Spinal cord (tissue), 10 donors: Measurements from ENCODE around the gene METTL26. TPM values are rescaled to one million over a fixed set of nuclear protein-coding genes. Genes with fewer than 3 reads are reported as not detected.
A peak's percentile ranks its signal among the peaks of the same experiment; 100 is the strongest.

Experiments used
- DNase-seq, 6 donors: peaks; one replicate each; pipeline versions ENCODE4 v3.0.0 to v3.0.0-alpha.2; 2013 to 2015; ENCODE audit warnings: low spot score in 6 of 6, low read depth in 4 of 6
- H3K27ac ChIP-seq: one replicate; pipeline ENCODE4 v1.5.1; 2013; ENCODE audit warnings: low read depth, low read length, control low read depth
- H3K27me3 ChIP-seq: one replicate; pipeline ENCODE4 v1.6.1; 2013; ENCODE audit warnings: low read length; ENCODE audit not compliant: control insufficient read depth, insufficient read depth
- H3K36me3 ChIP-seq: one replicate; pipeline ENCODE4 v1.6.1; 2013; ENCODE audit warnings: low read length; ENCODE audit not compliant: control insufficient read depth, insufficient read depth
- H3K4me1 ChIP-seq: one replicate; pipeline ENCODE4 v1.6.1; 2013; ENCODE audit warnings: low read length; ENCODE audit not compliant: control insufficient read depth, insufficient read depth
- H3K4me3 ChIP-seq: one replicate; pipeline ENCODE4 v1.5.1; 2013; ENCODE audit warnings: low read depth, low read length, control low read depth
- H3K9me3 ChIP-seq: one replicate; pipeline ENCODE4 v1.6.1; 2013; ENCODE audit warnings: low read length; ENCODE audit not compliant: control insufficient read depth, insufficient read depth
- WGBS: methylation state at CpG from one replicate; pipeline ENCODE4 v1.1.5; 2013; ENCODE audit warnings: missing lambda C conversion rate; ENCODE audit not compliant: insufficient coverage; 5-methylcytosine and 5-hydroxymethylcytosine counted together
- polyA plus RNA-seq, 2 donors: library from polyadenylated mRNA; unstranded; fragments of 120-200 nt; gene quantifications; one replicate each; pipeline ENCODE4 v1.2.1, GENCODE V29; 2013; ENCODE audit not compliant: insufficient read length in 2 of 2
- total RNA-seq, 2 donors: library from RNA; depleted of rRNA in 1 of 2; stranded (reverse); fragments of 120-200 nt in 1 of 2; fragments of >200 nt in 1 of 2; gene quantifications; one replicate each; pipeline versions ENCODE4 v1.2.3 to v1.2.4, GENCODE V29; 2013 to 2014
- donor health status: healthy.

Gene METTL26
- total and polyA plus RNA-seq, 4 donors = 26.8 to 124 (median 96.3) TPM

GRCh38 chr16:640614-641013, 4.5 kb upstream of the METTL26 start:
- H3K4me1 ChIP-seq = peaks cover 42% of the 10 kb centered on the region
- no peaks in the 10 kb centered on the region for H3K27me3 ChIP-seq
- H3K27ac ChIP-seq = no peak overlapping the region
- peak overlapping the region; percentile 66 for H3K4me3 ChIP-seq
- no peak for DNase-seq
- H3K9me3 ChIP-seq = no peaks in the 10 kb centered on the region
- 88% methylated on average over 2 of the region's 5 CpGs for WGBS
- H3K36me3 ChIP-seq = peaks cover 16% of the 10 kb centered on the region

- Histone ChIP-seq H3K9me3 (no peaks in the 10 kb centered on the region), H3K4me3 (no peak overlapping the region), H3K36me3 (peaks cover 22% of the 10 kb centered on the region), H3K27me3 (no peaks in the 10 kb centered on the region), H3K27ac (no peak overlapping the region), H3K4me1 (peaks cover 54% of the 10 kb centered on the region)
- no peak for DNase-seq
- 83% methylated on average over 6 of the region's 9 CpGs for whole genome bisulfite sequencing
Measured at GRCh38 chr16:638836-639235, 2.7 kb upstream of the METTL26 start.

DNA sequence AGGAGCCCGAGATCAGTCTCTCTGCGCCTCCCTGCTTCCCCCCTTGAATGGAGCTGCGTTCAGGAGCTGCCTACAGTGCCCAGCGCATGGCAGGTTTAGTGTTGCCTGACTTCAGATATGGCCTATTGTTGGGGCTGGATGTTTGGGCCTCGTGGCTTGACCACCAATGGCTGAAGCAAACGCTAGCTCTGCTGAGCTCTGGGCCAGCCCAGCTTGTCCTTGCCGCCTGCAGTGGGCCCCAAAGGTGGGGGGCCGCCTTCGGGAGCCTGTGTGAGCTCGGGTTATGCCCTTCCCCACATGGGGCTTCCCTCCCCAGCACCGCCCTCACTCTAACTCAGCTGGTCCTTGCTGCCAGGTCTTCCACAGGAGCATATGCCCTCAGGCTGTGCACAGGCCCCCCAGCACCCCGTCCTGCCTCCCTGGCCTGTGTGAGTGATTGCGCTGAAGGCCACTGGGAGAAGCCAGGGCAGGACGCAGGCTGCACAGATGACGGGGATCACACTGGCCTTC, 2.0 kb upstream of the METTL26 start:
- H3K36me3 ChIP-seq = peaks cover 28% of the 10 kb centered on the region
- DNase-seq = no peak
- H3K27me3 ChIP-seq = no peaks in the 10 kb centered on the region
- H3K4me1 ChIP-seq = peaks cover 48% of the 10 kb centered on the region
- no peak overlapping the region for H3K27ac ChIP-seq
- 70% methylated on average over 12 of the region's 15 CpGs for WGBS
- H3K4me3 ChIP-seq = no peak overlapping the region
- H3K9me3 ChIP-seq = no peaks in the 10 kb centered on the region

DNA sequence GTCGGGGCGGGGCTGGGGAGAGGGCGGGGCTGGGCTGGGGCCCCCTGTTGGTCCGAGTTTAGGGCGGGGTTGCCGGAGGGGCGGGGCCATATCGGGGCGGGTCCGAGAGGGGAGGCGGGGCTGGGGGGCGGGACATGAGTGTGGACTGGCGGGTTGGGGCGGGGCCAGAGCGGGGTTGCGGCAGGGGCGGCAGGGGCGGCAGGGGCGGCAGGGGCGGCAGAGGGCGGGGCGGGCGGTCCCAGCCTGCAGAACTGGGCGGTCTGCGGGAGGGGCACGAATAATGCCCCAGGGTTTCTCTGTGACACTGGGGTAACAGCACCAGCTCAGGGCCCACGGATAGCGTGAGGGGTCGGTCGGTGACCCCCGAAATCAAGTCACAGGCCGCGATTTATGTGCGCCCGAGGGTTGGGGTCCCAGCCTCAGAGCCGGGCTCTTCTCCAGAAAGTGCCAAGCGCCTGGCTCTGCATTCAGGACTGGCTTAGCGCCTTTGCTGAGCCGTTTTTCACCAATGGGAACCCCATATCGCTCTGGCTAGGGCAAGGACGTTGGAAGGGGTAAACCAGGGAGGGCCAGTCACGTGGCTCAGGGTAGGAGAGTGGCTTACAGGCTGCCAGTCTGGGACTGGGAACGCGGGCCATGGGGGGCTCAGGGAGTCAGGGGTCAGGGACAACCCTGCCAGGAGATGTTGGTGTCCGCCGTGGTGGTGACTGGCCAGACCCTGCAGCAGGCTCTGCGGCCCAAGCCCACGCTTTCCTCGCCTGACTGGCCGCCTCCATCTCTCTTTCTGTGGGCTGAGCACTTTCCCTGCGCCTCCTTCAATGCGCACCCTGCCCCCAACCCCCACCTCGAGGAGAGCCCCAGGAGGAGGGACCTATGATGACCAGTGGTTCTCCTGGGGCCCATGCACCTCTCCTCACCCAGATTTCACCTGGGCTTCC, 1.2 kb upstream of the METTL26 start:
- H3K27ac ChIP-seq = peak overlapping the region; percentile 100
- 18% methylated on average over 38 of the region's 53 CpGs for WGBS
- H3K4me1 ChIP-seq = peaks cover 40% of the 10 kb centered on the region

GRCh38 chr16:635573-636205, 416 bp downstream of the METTL26 start:
- DNase-seq = peak in 2 of 6 donors; percentile 11 to 37
- Histone ChIP-seq H3K4me1 (peaks cover 38% of the 10 kb centered on the region), H3K4me3 (peak overlapping the region; percentile 95), H3K27me3 (no peaks in the 10 kb centered on the region), H3K9me3 (no peaks in the 10 kb centered on the region), H3K36me3 (peaks cover 43% of the 10 kb centered on the region), H3K27ac (peak overlapping the region; percentile 100)
- WGBS = 6% methylated on average over 55 of the region's 55 CpGs

More for the DNA sequence above, 1.2 kb upstream of the METTL26 start:
- peak overlapping the region; percentile 95 for H3K4me3 ChIP-seq
- H3K9me3 ChIP-seq = no peaks in the 10 kb centered on the region
- H3K36me3 ChIP-seq = peaks cover 35% of the 10 kb centered on the region
- no peaks in the 10 kb centered on the region for H3K27me3 ChIP-seq
- peak in 5 of 6 donors; percentile 76 to 96 (median 79) for DNase-seq

- Histone ChIP-seq H3K4me3 (peak overlapping the region; percentile 95), H3K36me3 (peaks cover 50% of the 10 kb centered on the region), H3K27ac (no peak overlapping the region), H3K27me3 (no peaks in the 10 kb centered on the region), H3K9me3 (no peaks in the 10 kb centered on the region), H3K4me1 (peaks cover 41% of the 10 kb centered on the region)
- no peak for DNase-seq
- WGBS = 94% methylated on average over 6 of the region's 7 CpGs
Measured at GRCh38 chr16:634996-635395, 1.1 kb downstream of the METTL26 start.

GRCh38 chr16:634051-634670, 1.9 kb downstream of the METTL26 start:
- DNase-seq = no peak
- Histone ChIP-seq H3K36me3 (peaks cover 58% of the 10 kb centered on the region), H3K4me3 (no peak overlapping the region), H3K4me1 (peaks cover 49% of the 10 kb centered on the region), H3K27ac (no peak overlapping the region), H3K27me3 (no peaks in the 10 kb centered on the region), H3K9me3 (no peaks in the 10 kb centered on the region)
- WGBS = 92% methylated on average over 19 of the region's 22 CpGs

DNA sequence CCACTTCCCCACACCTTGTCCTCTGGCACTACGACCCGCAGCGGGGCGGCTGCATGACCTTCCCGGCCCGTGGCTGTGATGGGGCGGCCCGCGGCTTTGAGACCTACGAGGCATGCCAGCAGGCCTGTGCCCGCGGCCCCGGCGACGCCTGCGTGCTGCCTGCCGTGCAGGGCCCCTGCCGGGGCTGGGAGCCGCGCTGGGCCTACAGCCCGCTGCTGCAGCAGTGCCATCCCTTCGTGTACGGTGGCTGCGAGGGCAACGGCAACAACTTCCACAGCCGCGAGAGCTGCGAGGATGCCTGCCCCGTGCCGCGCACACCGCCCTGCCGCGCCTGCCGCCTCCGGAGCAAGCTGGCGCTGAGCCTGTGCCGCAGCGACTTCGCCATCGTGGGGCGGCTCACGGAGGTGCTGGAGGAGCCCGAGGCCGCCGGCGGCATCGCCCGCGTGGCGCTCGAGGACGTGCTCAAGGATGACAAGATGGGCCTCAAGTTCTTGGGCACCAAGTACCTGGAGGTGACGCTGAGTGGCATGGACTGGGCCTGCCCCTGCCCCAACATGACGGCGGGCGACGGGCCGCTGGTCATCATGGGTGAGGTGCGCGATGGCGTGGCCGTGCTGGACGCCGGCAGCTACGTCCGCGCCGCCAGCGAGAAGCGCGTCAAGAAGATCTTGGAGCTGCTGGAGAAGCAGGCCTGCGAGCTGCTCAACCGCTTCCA, 2.6 kb downstream of the METTL26 start:
- peaks cover 65% of the 10 kb centered on the region for H3K36me3 ChIP-seq
- 96% methylated on average over 73 of the region's 74 CpGs for whole genome bisulfite sequencing
- H3K27ac ChIP-seq = no peak overlapping the region
- H3K4me3 ChIP-seq = no peak overlapping the region
- peaks cover 56% of the 10 kb centered on the region for H3K4me1 ChIP-seq
- no peak for DNase-seq
- H3K27me3 ChIP-seq = no peaks in the 10 kb centered on the region
- H3K9me3 ChIP-seq = no peaks in the 10 kb centered on the region
